Mammary epithelial cell (primary cell): ENCODE data around the gene SRGAP3.

Experiments
- CTCF ChIP-seq, 2 donors: IDR thresholded peaks in 1 of 2; conservative IDR thresholded peaks in 1 of 2; 2 replicates each; pipeline ENCODE4 v1.5.1; 2011 to 2012; ENCODE audit warnings: inconsistent platforms in 2 of 2, low read length in 2 of 2, mild to moderate bottlenecking in 2 of 2, control low read depth in 1 of 2, low read depth in 1 of 2; ENCODE audit not compliant: insufficient read depth in 1 of 2; ENCODE audit errors: extremely low read depth in 1 of 2
- EZH2 ChIP-seq: IDR thresholded peaks from 2 replicates; pipeline ENCODE4 v1.6.1; 2012; ENCODE audit warnings: low read length, inconsistent platforms, borderline replicate concordance

GRCh38 chr3:8937064-8938020, 312.1 kb downstream of the SRGAP3 start:
- no peak for TF ChIP-seq CTCF (conservative IDR thresholded peaks at IDR 0.05 in 1 of 2, IDR thresholded peaks at IDR 0.05 in 1 of 2; ENCODE audit: extremely low read depth in 1 of 2, insufficient read depth in 1 of 2, low read depth in 1 of 2, low read length in 2 of 2)
- TF ChIP-seq EZH2 = no peak
